HT1080 (cell line): ENCODE results near the gene SH3PXD2A. TPM values are rescaled to one million over a fixed set of nuclear protein-coding genes. Genes with fewer than 3 reads are reported as not detected.
"Not testable (repeated sequence)": the region's sequence is repeated elsewhere in the genome, so short reads cannot be mapped to it uniquely, and the experiment has no call there.

Source experiments
- DNase-seq: peaks from one replicate; pipeline ENCODE4 v3.0.0-alpha.2; 2015; ENCODE audit warnings: low read depth
- total RNA-seq: library from RNA; depleted of rRNA; stranded (reverse); fragments of >200 nt; shearing (Covaris generic); gene quantifications from 2 replicates; pipeline ENCODE4 v1.2.3, GENCODE V29; 2014

Gene SH3PXD2A
- total RNA-seq, 1 experiment from 2014 or later, result 5.8 TPM

DNA sequence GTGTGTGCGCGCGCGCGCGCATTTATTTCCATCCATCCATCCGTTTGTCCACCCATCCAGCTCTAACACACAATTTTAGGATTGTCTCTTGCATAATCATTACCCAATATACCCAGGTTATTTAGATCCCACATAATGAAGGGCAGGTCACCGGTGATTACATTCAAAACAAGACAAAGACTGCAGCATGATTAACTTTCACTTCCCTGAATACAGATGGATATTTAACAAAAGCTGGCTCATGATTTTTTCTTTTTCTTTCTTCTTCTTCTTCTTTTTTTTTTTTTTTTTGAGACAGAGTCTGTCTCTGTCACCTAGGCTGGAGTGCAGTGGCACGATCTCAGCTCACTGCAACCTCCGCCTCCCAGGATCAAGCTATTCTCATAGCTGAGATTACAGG, 86.2 kb downstream of the SH3PXD2A start:
- DNase-seq, result no peak

DNA sequence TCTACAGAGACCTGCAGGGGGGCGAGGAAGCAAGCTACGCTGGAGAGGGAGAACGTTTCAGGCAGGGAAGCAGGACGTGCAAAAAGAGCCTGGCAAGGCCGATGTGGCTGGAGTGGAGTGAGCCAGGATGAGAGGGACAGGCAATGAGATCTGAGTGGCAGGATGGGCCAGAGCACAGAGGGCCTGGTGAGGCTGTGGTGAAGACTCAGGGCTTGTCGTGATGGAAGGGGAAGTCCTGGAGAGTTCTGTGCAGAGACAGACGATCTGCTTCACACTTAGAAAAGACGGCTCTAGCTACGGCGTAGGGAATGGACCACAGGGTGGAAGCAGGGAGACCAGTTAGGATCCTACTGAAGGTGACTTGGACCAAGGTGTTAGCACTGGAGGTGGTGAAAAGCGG, 87.0 kb downstream of the SH3PXD2A start:
- no peak for DNase-seq

DNA sequence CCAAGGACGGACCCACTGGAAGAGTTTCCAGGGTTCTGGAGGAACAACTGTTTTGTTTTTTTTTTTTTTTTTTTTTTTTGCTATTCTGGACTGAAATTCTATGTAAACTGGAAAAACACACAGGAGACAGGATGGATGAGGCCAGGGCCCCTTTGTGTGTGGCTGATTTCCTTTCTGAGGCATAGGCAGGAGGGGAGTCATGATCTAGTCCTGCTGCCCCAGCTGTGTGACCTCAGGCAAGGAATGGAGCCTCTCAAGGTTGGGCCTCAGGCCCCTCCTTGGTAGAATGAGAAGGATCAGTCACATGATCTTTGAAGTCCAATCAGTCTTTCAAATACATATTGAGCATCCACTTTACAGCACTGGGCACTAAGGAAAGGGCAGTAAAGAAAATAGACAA, 87.6 kb downstream of the SH3PXD2A start:
- no peak for DNase-seq

- no peak for DNase-seq
These were observed 88.4 kb downstream of the SH3PXD2A start for GRCh38 chr10:103766751-103767505.

DNA sequence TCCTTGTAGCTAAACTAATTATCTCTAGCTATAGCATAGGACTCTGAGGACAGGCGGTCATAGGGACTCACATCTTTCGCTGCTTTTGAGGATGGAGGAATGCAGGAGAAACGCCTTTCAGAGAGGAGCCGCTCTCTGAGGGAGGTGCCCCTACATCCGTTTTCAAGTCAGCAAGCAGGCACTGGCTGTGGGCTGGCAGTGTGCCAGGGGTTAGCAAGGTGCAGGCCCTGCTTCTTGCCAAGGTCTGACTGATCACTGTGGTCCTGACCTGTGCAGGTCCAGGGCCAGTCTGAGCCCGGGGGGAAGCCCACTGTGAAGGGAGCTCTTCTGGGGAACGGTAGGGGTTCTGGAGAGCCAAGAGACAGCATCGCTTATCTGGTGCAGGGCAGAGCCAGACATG, 89.4 kb downstream of the SH3PXD2A start:
- peak; percentile 66 for DNase-seq

DNA sequence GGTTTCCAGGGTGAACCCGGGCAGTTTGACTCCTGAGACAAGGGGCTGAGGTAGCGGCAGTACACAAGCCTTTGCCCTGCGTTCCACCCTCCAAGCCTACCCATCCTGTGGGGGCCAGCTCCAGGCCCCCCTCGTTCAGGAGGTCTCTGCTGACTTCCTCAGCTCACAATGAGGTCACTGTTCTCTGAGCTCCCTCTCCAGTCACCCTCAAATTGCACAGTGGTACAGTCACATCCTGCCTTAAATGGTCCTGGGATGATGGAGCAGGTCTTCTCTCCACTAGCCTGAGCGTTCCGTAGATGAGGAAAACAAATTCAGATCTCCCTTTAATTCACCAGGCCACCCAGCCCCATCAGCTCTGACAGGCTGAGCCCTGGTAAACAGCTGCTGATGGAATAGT, 90.2 kb downstream of the SH3PXD2A start:
- peak; percentile 97 for DNase-seq

DNA sequence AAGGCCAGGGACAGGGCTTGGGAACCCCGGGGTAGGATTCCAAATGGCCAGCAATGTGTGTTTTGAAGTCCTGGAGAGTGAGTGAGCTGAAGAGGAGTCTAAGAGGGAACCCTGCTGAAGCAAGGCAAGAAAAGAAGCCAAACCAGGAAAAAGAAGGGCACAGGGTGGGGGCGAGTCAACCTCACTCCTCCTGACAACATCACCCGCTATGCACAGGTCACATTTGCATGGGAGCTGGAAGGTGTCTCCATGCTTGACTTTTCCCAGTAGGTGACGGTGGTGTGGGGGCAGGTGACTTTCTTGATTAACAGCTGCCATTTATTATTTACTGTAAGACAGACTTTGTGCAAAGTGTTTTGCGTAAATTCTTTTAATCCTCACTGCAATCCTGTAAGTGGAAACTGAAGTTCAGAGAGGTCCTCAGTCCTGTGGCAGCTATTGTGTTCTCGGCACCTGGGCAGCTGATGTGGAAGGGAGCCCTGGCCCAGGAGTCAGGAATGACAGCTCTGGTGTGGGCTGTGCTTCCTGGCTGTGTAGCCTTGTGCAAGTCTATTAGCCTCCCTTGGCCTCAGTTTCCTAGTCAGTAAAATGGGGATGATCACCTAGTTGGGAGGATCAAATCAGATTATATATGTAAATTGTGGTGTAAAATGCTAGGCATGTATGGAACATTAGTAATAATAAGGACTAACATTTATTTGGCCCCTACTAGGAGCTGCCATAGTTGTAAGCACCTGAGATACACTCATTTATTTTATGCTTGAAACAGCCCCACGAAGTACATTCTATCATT, 90.9 kb downstream of the SH3PXD2A start:
- DNase-seq, result no peak

GRCh38 chr10:103763374-103764202, 91.8 kb downstream of the SH3PXD2A start:
- DNase-seq, result peak; percentile 70

DNA sequence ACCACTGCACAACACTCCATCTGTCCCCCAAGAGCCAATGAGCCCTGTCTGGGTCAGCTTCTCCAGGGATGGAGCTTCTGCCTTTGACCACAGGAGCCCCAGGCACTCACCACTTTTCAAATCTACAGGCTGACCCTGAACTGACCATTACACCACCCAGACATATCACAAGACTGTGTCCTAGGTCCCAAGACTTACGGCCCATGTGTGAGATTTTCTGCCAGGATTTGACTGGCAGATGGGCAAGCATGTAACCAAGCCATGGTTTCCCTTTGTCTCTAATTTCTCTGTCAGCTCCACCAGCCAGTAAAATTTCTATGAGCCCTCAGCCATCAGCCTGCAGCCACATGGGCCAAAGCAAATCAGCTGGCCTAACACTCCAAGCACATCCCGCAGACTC, 92.5 kb downstream of the SH3PXD2A start:
- no peak for DNase-seq

GRCh38 chr10:103762162-103762561, 93.2 kb downstream of the SH3PXD2A start:
- no peak for DNase-seq

- DNase-seq, result peak; percentile 84
These were observed 94.1 kb downstream of the SH3PXD2A start for GRCh38 chr10:103761075-103761920.

GRCh38 chr10:103760233-103760632, 95.1 kb downstream of the SH3PXD2A start:
- not testable (repeated sequence) for DNase-seq

GRCh38 chr10:103759100-103759781, 96.1 kb downstream of the SH3PXD2A start:
- peak; percentile 89 for DNase-seq

- peak; percentile 95 for DNase-seq
These were observed 97.1 kb downstream of the SH3PXD2A start for GRCh38 chr10:103758294-103758681.

DNA sequence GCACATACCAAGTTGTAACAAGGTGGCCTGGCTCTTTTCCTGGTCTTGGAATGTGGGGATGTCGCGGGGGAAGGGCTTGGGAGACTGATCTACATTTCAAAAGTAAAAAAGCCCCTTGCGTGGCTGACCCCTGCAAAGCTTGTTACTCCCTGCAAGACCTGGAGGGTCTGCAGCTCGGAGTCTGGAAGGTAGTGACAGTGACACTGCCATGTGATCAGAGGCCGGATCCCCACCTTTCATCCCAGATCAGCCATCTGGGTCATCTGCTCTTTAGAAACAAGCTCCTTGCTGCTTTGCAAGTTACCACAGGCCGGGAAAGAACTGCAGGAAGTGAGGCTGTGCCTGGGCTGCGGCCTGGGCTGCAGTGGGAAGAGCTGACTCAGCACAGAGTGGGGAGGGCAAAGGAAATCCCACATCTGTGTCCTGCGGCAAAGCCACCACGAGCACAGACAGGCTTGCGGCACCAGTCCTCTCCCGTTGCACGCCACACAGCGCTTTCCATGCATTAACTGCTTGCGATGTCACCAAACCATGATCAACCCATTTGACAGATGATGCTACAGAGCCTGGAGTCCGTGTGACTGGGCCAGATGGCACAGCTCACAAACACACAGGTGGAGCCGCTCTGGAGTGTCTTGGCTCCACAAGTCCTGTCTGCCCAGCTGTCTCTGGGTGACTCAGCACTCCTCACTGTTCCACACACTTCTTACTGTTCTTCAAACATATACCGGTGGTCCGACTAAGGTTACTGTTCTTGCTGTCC, 97.7 kb downstream of the SH3PXD2A start:
- peak; percentile 95 for DNase-seq

- no peak for DNase-seq
These were observed 99.0 kb downstream of the SH3PXD2A start for GRCh38 chr10:103756277-103756869.

DNA sequence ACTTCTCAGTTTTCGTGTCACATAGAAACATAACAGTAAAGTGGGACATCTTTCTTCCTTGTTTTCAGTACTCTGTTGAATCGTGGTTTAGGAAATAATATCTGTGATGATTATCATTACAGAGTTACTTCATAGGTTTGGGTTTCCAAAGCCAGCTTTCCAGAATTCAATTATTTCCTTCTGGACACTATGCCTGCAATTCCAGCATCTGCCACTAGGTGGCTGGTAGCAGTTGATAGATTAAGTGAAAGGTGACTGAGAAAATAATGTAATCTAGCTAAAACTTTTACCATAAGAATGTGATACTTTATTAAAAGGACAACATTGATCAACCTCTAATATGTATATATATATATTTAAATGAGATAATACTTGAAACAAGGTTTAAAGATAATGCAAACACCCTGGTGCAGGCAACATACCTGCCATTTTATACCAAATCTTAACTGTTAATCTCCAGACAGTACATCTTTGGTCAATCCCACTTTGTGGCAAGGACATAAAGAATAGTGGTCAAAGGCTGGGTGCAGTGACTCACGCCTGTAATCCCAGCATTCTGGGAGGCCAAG, 102.6 kb downstream of the SH3PXD2A start:
- DNase-seq, result no peak

GRCh38 chr10:103751667-103752290, 103.6 kb downstream of the SH3PXD2A start:
- no peak for DNase-seq
